Measurements from ENCODE around the gene KLK3.

Gene KLK3

DNA sequence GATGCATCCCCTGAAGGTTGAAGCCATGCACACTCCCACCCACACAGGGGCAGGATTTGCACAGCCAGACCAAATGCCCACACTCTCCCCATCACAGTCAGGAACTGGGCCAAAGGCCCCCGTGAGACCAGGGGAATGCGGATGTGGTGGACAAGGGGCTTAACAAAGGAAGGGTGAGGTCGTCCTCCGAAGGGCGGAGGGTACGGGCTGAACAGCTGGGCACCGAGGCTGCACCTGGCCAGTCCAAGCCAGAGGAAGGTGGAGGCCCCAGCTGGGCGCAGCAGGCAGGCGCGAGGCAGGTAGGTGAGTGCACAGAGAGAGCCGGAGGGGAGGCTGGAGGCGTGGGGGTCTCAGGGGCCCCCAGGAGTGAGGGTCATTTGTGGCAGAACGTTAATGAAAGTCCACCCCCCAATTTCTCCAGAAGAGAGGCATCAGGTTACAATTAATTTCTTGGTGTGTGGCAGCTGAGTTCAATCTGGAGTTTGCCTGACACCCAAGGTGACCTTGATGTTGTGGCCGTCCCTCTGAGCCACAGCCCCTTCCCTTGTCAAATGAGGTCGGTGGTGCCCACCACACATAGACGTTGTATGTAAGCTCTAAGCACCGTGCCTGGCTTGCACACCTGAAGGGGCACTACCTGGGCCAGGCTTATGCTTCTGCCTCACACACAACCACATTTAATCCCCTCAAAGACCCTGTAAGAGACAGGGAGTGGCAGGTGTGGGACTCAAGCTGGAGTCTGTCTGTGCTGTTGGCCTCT, 24.3 kb upstream of the KLK3 start:
- DNase-seq (ENCODE audit: low read depth), result no peak
- no peak overlapping the region for H3K4me3 ChIP-seq (ENCODE audit: low read depth, low read length)

GRCh38 chr19:50831026-50831396, 23.7 kb upstream of the KLK3 start:
- no peak overlapping the region for H3K4me3 ChIP-seq (ENCODE audit: low read depth, low read length)
- no peak for DNase-seq (ENCODE audit: low read depth)

- H3K4me3 ChIP-seq (ENCODE audit: low read depth, low read length), result no peak overlapping the region
- DNase-seq (ENCODE audit: low read depth), result no peak
Measured at GRCh38 chr19:50832666-50833065, 22.0 kb upstream of the KLK3 start.

- no peak within 1 kb of the TSS for H3K4me3 ChIP-seq (ENCODE audit: low read depth, low read length)
- DNase-seq (ENCODE audit: low read depth), result no peak
Measured at GRCh38 chr19:50833117-50833801, 21.5 kb upstream of the KLK3 start, which contains the start of gene KLK15. TSS of gene KLK15 (minus strand) at chr19:50833574. CDS start at chr19:50831492, 2,082 bp downstream.

GRCh38 chr19:50833802-50834167, 20.9 kb upstream of the KLK3 start:
- DNase-seq (ENCODE audit: low read depth), result no peak
- H3K4me3 ChIP-seq (ENCODE audit: low read depth, low read length), result no peak overlapping the region

- peak overlapping the region; percentile 59 for H3K4me3 ChIP-seq (ENCODE audit: low read depth, low read length)
- no peak for DNase-seq (ENCODE audit: low read depth)
Measured at GRCh38 chr19:50835103-50835784, 19.5 kb upstream of the KLK3 start.

GRCh38 chr19:50835785-50836542, 18.8 kb upstream of the KLK3 start:
- peak overlapping the region; percentile 59 for H3K4me3 ChIP-seq (ENCODE audit: low read depth, low read length)
- DNase-seq (ENCODE audit: low read depth), result peak; percentile 3

DNA sequence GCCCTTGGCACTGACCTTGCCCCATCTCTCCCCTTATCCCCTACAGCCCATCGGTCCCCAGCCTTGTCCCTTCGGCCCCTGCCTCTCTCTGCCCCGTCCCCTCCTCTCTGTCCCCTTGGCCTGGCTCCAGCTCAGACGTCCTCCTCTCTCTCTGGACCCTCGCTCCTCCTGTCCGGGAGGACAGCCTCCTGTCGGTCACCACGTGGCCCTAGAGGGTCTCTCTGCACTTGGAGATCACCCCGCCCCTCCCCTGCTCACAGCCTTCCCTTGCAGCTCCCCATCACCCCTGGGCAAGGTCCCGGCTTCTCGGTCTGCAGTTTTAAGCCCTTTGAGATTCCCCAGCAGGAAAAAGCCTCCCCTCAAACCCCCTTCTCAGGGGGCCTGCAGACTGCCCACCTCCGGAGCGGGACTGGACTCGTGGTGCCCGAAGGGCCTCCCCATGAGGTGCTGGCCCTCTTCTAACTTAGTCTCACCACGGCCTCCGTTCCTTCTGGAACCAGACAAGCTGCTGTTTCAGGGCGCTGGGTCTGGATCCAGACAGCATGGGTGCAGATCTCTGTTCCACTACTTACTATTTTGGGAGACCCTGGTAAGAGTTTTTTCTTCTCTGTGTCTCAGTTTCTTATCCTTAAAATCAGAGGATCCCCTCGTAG, 18.0 kb upstream of the KLK3 start:
- DNase-seq (ENCODE audit: low read depth), result no peak
- H3K4me3 ChIP-seq (ENCODE audit: low read depth, low read length), result no peak overlapping the region

DNA sequence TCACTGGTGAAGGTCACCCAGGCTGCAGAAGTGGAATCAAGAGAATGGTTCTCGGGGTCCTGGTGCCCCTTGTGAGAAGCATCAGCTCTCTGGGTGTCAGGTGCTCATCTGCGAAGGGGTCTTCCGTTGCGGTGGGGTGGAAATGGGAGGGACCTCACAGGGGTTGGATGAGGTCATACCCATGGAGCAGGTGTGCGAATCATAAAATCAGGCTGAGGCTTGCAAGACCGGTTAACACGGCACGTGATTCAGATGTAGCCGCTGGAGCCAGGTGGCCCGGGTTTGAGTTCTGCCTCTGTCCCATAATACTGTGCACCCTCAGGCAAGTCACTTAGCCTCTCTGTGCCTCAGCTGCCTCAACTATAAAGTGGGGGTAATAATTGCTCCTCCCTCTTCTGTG, 17.4 kb upstream of the KLK3 start:
- DNase-seq (ENCODE audit: low read depth), result no peak
- H3K4me3 ChIP-seq (ENCODE audit: low read depth, low read length), result no peak overlapping the region

DNA sequence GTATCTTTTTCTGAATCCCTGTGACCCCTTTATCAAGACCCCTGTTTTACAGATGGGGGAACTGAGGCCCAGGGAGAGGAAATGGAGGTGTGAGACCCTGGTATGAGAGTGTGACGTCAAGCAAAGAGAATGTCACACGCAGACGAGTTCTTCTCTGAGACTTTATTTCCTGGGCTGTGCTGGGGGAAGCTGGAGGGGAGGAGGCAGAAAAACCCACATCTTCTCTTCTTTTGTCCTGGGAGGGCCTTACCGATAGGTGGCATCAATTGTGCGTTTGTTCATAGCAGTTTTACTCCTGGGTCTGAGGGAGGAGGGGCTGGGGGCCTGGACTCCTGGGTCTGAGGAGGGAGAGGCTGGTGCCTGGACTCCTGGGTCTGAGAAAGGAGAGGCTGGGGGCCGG, 16.5 kb upstream of the KLK3 start:
- no peak overlapping the region for H3K4me3 ChIP-seq (ENCODE audit: low read depth, low read length)
- no peak for DNase-seq (ENCODE audit: low read depth)

- no peak for DNase-seq (ENCODE audit: low read depth)
- H3K4me3 ChIP-seq (ENCODE audit: low read depth, low read length), result no peak overlapping the region
Measured at GRCh38 chr19:50839712-50840655, 14.7 kb upstream of the KLK3 start.

GRCh38 chr19:50842130-50842529, 12.6 kb upstream of the KLK3 start:
- no peak for DNase-seq (ENCODE audit: low read depth)

GRCh38 chr19:50843205-50843604, 11.5 kb upstream of the KLK3 start:
- no peak for DNase-seq (ENCODE audit: low read depth)
- no peak overlapping the region for H3K4me3 ChIP-seq (ENCODE audit: low read depth, low read length)

More at GRCh38 chr19:50842130-50842529, 12.6 kb upstream of the KLK3 start:
- H3K4me3 ChIP-seq (ENCODE audit: low read depth, low read length), result no peak overlapping the region

DNA sequence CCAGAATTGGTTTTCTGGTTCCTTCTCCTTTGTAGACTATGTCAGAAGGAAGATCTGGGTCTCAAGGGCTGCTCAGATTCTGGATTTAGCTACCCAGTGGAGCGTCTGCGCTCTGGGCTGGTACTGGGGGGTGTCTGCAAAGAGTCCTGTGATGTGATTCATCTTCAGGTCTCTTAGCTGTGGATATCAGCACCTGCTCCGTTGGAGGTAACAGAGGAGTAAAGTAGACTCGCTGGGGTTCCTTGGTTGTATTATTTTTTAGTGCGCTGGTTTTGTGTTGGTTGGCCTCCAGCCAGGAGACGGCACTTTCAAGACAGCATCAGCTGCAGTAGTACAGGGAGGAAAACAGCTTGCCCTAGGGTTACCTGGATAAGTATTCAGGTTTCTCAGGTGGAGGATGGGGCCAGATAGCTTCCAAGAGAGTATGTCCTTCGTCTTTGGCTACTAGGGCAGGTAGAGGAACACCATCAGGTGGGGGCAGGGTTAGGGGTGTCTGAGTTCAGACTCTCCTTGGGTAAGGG, 11.0 kb upstream of the KLK3 start:
- H3K4me3 ChIP-seq (ENCODE audit: low read depth, low read length), result no peak overlapping the region
- DNase-seq (ENCODE audit: low read depth), result no peak

DNA sequence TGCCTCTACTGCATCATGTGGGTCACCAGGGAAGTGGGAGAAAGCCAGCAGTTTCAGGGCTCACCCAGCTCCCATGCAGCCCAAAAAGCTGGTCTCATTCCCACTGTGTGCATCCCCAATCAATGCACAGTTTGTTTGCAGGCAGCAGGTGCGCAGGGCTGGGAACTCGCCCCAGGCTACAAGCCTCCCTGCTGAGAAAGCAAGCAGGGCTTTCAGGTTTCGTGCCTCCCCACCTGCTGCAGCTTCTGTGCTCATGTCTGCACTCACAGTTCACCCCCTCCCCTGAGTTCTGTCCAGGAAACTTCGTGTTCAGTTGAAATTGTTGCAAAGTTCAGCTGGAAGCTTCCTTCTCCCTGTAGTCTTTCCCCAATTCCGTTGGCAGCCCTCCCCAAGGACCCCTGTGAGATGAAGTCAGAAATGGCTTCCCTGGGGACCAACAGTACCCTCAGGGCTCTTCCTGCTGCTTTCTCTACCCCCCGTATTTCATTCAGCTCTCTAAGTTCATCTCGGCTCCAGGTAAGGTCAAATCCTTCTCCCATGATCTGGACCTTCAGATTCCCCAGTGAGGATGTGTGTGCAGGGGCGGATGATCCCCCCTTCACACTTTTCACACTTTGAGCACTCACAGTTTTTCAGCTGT, 10.3 kb upstream of the KLK3 start:
- H3K4me3 ChIP-seq (ENCODE audit: low read depth, low read length), result no peak overlapping the region
- DNase-seq (ENCODE audit: low read depth), result no peak

- no peak for DNase-seq (ENCODE audit: low read depth)
- H3K4me3 ChIP-seq (ENCODE audit: low read depth, low read length), result no peak overlapping the region
Measured at GRCh38 chr19:50850738-50851137, 4.0 kb upstream of the KLK3 start.

DNA sequence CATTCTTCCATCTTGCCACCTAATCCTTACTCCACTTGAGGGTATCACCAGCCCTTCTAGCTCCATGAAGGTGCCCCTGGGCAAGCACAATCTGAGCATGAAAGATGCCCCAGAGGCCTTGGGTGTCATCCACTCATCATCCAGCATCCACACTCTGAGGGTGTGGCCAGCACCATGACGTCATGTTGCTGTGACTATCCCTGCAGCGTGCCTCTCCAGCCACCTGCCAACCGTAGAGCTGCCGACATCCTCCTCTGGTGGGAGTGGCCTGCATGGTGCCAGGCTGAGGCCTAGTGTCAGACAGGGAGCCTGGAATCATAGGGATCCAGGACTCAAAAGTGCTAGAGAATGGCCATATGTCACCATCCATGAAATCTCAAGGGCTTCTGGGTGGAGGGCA, 3.1 kb upstream of the KLK3 start:
- DNase-seq (ENCODE audit: low read depth), result no peak
- no peak overlapping the region for H3K4me3 ChIP-seq (ENCODE audit: low read depth, low read length)

GRCh38 chr19:50857366-50857765, 2.7 kb downstream of the KLK3 start:
- DNase-seq (ENCODE audit: low read depth), result no peak
- no peak overlapping the region for H3K4me3 ChIP-seq (ENCODE audit: low read depth, low read length)

Measured in skeletal muscle cell (primary cell).